Measurements from ENCODE around the gene ZBTB6. TPM values are rescaled to one million over a fixed set of nuclear protein-coding genes. Genes with fewer than 3 reads are reported as not detected.

ZBTB6 gene

DNA sequence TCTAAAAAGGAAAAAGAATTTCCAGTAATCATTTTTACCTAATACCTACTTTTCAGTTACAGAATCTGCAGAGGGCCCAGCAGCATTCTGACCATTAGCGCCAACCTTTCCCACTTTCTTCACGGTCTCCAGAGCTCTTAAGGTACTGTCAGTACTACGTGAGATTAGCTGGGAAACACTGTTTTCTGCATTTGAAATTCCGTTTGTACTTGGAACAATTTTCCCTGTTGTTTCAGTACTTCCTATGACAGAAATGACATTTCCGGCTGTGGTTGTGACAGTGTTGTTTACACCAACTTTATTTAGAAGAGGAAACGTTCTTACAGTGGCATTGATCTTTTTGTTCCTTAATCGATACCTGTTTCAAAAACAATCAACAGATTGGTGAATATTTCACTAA, 47.8 kb downstream of the ZBTB6 start:
- no peaks in the 10 kb centered on the region for H3K4me1 ChIP-seq (ENCODE audit: control insufficient read depth in 2 of 2, insufficient read depth in 1 of 2, low read depth in 1 of 2, low read length in 2 of 2)
- H3K4ac ChIP-seq (ENCODE audit: low read length) = no peak overlapping the region
- H3K9ac ChIP-seq (ENCODE audit: low read depth, low read length, poor library complexity) = no peak overlapping the region
- H3K9me3 ChIP-seq (replicated peaks in 1 of 2; ENCODE audit: control insufficient read depth in 2 of 2, insufficient read depth in 1 of 2, low read depth in 1 of 2, low read length in 2 of 2) = peaks cover 0 to 4% of the 10 kb centered on the region in 2 donors
- H2AFZ ChIP-seq (ENCODE audit: low read length) = no peak overlapping the region
- no peak overlapping the region for H3K18ac ChIP-seq (ENCODE audit: low read length)
- no peak overlapping the region for H2BK12ac ChIP-seq (ENCODE audit: low read length)
- no peak overlapping the region for H4K8ac ChIP-seq (ENCODE audit: low read depth, low read length)
- WGBS, 2 donors (ENCODE audit: extremely low coverage in 2 of 2, insufficient read length in 2 of 2, insufficient replicate concordance in 1 of 2) = no CpG with 5 or more reads among the region's 7 CpGs
- H2AK5ac ChIP-seq (ENCODE audit: low read depth, low read length) = no peak overlapping the region
- no peak overlapping the region for H2BK5ac ChIP-seq (ENCODE audit: low read length)
- peaks cover 6 to 70% of the 10 kb centered on the region in 2 donors for H3K36me3 ChIP-seq (replicated peaks in 1 of 2; ENCODE audit: control insufficient read depth in 2 of 2, insufficient read depth in 2 of 2, low read length in 2 of 2)
- no peak overlapping the region for H3K4me2 ChIP-seq (ENCODE audit: insufficient read depth, low read length, poor library complexity, severe bottlenecking)
- H2BK120ac ChIP-seq (ENCODE audit: low read depth, low read length) = no peak overlapping the region
- no peak overlapping the region for H3K4me3 ChIP-seq (ENCODE audit: low read length in 2 of 2)
- H3K79me1 ChIP-seq (ENCODE audit: low read depth, low read length) = no peaks in the 10 kb centered on the region
- H4K91ac ChIP-seq (ENCODE audit: low read depth, low read length, poor library complexity) = no peak overlapping the region
- no peak for DNase-seq (ENCODE audit: low spot score)
- no peak overlapping the region for H3K14ac ChIP-seq (ENCODE audit: low read length)
- H3K27ac ChIP-seq (replicated peaks; ENCODE audit: low read length) = no peak overlapping the region
- no peaks in the 10 kb centered on the region for H3K27me3 ChIP-seq (ENCODE audit: control insufficient read depth in 3 of 3, insufficient read depth in 3 of 3, low read depth in 1 of 3, low read length in 3 of 3)
- no peak overlapping the region for H3K23ac ChIP-seq (ENCODE audit: low read depth, low read length, poor library complexity)
- no peak overlapping the region for H2BK15ac ChIP-seq (ENCODE audit: low read length)

DNA sequence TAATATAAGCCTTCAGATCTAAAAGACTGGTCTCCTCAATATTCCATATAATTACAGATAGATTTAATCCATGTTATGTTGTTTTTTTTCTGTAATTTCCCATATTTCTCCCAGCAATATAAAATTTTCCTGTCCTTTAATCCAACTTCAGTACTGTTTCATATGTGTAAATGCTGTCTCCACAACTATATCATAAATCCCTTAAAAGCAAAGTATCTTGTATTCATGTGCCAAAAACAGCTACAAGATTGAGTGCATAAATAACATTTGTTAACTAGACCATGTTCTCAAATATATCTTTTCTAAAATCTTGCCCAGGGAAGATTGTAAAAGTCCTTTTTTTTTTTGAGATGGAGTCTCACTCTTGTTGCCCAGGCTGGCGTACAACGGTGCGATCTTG, 49.7 kb downstream of the ZBTB6 start:
- Histone ChIP-seq H3K79me1 (ENCODE audit: low read depth, low read length) (no peaks in the 10 kb centered on the region), H4K91ac (ENCODE audit: low read depth, low read length, poor library complexity) (no peak overlapping the region), H2BK15ac (ENCODE audit: low read length) (no peak overlapping the region), H3K9me3 (replicated peaks in 1 of 2; ENCODE audit: control insufficient read depth in 2 of 2, insufficient read depth in 1 of 2, low read depth in 1 of 2, low read length in 2 of 2) (peaks cover 0 to 9% of the 10 kb centered on the region in 2 donors), H3K4me3 (ENCODE audit: low read length in 2 of 2) (no peak overlapping the region), H2BK5ac (ENCODE audit: low read length) (no peak overlapping the region), H2AK5ac (ENCODE audit: low read depth, low read length) (no peak overlapping the region), H3K27ac (replicated peaks; ENCODE audit: low read length) (no peak overlapping the region), H3K23ac (ENCODE audit: low read depth, low read length, poor library complexity) (no peak overlapping the region), H3K4me1 (ENCODE audit: control insufficient read depth in 2 of 2, insufficient read depth in 1 of 2, low read depth in 1 of 2, low read length in 2 of 2) (no peaks in the 10 kb centered on the region), H2BK12ac (ENCODE audit: low read length) (no peak overlapping the region), H3K27me3 (ENCODE audit: control insufficient read depth in 3 of 3, insufficient read depth in 3 of 3, low read depth in 1 of 3, low read length in 3 of 3) (no peaks in the 10 kb centered on the region), H3K14ac (ENCODE audit: low read length) (no peak overlapping the region), H3K36me3 (replicated peaks in 1 of 2; ENCODE audit: control insufficient read depth in 2 of 2, insufficient read depth in 2 of 2, low read length in 2 of 2) (peaks cover 12 to 72% of the 10 kb centered on the region in 2 donors), H3K9ac (ENCODE audit: low read depth, low read length, poor library complexity) (no peak overlapping the region), H3K18ac (ENCODE audit: low read length) (no peak overlapping the region), H2AFZ (ENCODE audit: low read length) (no peak overlapping the region), H4K8ac (ENCODE audit: low read depth, low read length) (no peak overlapping the region), H3K4me2 (ENCODE audit: insufficient read depth, low read length, poor library complexity, severe bottlenecking) (no peak overlapping the region), H2BK120ac (ENCODE audit: low read depth, low read length) (no peak overlapping the region), H3K4ac (ENCODE audit: low read length) (no peak overlapping the region)
- no CpG with 5 or more reads among the region's 3 CpGs for WGBS, 2 donors (ENCODE audit: extremely low coverage in 2 of 2, insufficient read length in 2 of 2, insufficient replicate concordance in 1 of 2)
- DNase-seq (ENCODE audit: low spot score) = no peak

DNA sequence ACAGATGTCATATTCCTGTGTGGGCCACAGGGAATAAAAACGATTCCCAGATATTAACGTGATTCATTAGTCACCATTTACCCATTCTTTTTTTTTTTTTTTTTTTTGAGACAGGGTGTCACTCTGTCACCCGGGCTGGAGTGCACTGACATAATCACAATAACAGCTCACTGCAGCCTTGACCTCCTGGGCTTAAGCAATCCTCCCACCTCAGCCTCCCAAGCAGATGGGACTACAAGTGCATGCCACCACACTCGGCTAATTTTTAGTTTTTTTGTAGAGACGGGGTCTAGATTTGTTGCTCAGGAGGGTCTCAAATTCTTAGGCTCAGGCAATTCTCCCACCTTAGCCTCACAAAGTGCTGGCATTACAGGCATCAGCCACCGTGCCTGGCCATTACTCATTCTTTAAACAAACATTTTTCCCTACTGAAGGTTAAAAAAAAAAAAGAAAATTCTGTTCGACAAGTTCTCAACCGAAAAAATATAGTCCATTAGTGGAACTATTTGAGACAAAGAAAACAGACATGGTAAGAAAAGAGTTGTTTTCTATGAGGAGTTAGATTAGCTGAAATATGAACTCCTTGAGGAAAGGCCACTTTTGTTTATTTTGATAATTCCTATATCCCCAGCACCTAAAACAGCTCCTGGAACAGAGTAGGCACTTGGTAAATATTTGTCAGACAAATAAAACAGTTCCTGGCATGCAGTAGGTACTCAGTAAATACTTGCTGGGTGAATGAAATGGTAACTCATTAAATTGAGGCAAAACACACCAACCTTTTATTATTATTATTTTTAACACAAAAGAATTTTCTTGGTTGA, 52.6 kb downstream of the ZBTB6 start:
- Histone ChIP-seq H3K14ac (ENCODE audit: low read length) (no peak overlapping the region), H2AFZ (ENCODE audit: low read length) (no peak overlapping the region), H3K9ac (ENCODE audit: low read depth, low read length, poor library complexity) (no peak overlapping the region), H3K4me2 (ENCODE audit: insufficient read depth, low read length, poor library complexity, severe bottlenecking) (no peak overlapping the region), H3K36me3 (replicated peaks in 1 of 2; ENCODE audit: control insufficient read depth in 2 of 2, insufficient read depth in 2 of 2, low read length in 2 of 2) (peaks cover 23 to 96% of the 10 kb centered on the region in 2 donors), H2BK5ac (ENCODE audit: low read length) (no peak overlapping the region), H2BK12ac (ENCODE audit: low read length) (no peak overlapping the region), H3K18ac (ENCODE audit: low read length) (no peak overlapping the region), H4K91ac (ENCODE audit: low read depth, low read length, poor library complexity) (no peak overlapping the region), H3K23ac (ENCODE audit: low read depth, low read length, poor library complexity) (no peak overlapping the region), H2BK120ac (ENCODE audit: low read depth, low read length) (no peak overlapping the region), H4K8ac (ENCODE audit: low read depth, low read length) (no peak overlapping the region), H3K27me3 (ENCODE audit: control insufficient read depth in 3 of 3, insufficient read depth in 3 of 3, low read depth in 1 of 3, low read length in 3 of 3) (no peaks in the 10 kb centered on the region), H3K79me1 (ENCODE audit: low read depth, low read length) (no peaks in the 10 kb centered on the region), H3K4me1 (ENCODE audit: control insufficient read depth in 2 of 2, insufficient read depth in 1 of 2, low read depth in 1 of 2, low read length in 2 of 2) (no peaks in the 10 kb centered on the region), H3K9me3 (replicated peaks in 1 of 2; ENCODE audit: control insufficient read depth in 2 of 2, insufficient read depth in 1 of 2, low read depth in 1 of 2, low read length in 2 of 2) (peaks cover 0 to 9% of the 10 kb centered on the region in 2 donors), H2AK5ac (ENCODE audit: low read depth, low read length) (no peak overlapping the region), H3K4me3 (ENCODE audit: low read length in 2 of 2) (no peak overlapping the region), H2BK15ac (ENCODE audit: low read length) (no peak overlapping the region), H3K4ac (ENCODE audit: low read length) (no peak overlapping the region), H3K27ac (replicated peaks; ENCODE audit: low read length) (no peak overlapping the region)
- no CpG with 5 or more reads among the region's 8 CpGs for WGBS, 2 donors (ENCODE audit: extremely low coverage in 2 of 2, insufficient read length in 2 of 2, insufficient replicate concordance in 1 of 2)
- no peak for DNase-seq (ENCODE audit: low spot score)

Small RNA genes within 50 kb of the gene (small RNA-seq; reads per million reads assigned to genes)
- not detected for gene RNY1P15 (ENCODE audit: insufficient read depth)
- gene SNORD90 (ENCODE audit: insufficient read depth) = 471 reads per million, percentile 98 among the genes with 10 or more reads in this experiment
